Lung microvascular endothelial cell (primary cell): Measurements from ENCODE around the gene ISOC2. TPM values are rescaled to one million over a fixed set of nuclear protein-coding genes. Genes with fewer than 3 reads are reported as not detected.

Experiments
- DNase-seq, 2 donors: peaks; one replicate each; pipeline versions ENCODE4 v3.0.0 to v3.0.0-alpha.2; 2010; ENCODE audit warnings: low read depth in 2 of 2
- total RNA-seq: library from RNA; depleted of rRNA; stranded (reverse); fragments of >200 nt; gene quantifications from 2 replicates; pipeline ENCODE4 v1.2.1, GENCODE V29; 2014

The ISOC2 gene
- total RNA-seq, 1 donor from 2014 or later: 60.7 TPM

DNA sequence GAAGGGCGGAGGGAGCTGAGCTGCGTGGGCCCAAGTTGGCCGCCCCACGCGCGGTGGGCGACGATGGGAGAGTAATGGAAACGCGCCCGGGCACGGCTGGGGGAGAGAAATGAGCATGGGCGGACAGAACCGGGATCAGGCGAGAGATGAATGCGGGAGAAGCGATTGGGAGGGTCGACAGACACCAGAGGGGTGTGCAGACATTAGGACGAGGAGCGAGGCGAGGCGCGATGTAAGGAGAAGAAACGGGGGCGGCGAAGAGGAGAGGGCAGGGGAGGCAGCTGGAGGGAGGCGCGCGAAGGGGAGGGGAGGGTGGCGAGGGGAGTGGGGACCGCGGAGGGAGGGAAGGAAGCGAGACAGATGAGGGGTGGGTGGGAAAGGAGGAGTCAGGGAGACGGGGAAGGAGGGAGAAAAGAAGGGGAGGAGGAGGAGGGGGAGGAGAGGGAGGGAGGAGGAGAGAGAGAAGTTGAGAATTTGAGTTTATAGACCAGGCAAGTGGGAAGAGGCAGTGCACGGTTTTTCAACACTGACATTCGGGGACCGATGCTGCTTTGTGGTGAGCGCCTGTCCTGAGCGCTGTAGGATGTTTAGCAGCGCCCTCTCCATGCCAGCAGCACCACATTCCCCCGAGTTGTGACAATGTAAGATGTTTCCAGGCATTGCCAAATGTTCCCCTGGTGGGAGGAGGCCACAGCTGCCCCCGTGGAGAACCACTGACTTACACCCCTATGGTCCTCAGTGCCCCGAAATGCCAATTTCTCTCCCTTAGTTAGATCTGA lies 18.2 kb downstream of the ISOC2 start, which contains the start of gene SHISA7:
Gene SHISA7 (minus strand): TSS at position 256 of the 779 bp plus-strand sequence. CDS start 437 bp downstream, outside the sequence.
- DNase-seq: no peak

DNA sequence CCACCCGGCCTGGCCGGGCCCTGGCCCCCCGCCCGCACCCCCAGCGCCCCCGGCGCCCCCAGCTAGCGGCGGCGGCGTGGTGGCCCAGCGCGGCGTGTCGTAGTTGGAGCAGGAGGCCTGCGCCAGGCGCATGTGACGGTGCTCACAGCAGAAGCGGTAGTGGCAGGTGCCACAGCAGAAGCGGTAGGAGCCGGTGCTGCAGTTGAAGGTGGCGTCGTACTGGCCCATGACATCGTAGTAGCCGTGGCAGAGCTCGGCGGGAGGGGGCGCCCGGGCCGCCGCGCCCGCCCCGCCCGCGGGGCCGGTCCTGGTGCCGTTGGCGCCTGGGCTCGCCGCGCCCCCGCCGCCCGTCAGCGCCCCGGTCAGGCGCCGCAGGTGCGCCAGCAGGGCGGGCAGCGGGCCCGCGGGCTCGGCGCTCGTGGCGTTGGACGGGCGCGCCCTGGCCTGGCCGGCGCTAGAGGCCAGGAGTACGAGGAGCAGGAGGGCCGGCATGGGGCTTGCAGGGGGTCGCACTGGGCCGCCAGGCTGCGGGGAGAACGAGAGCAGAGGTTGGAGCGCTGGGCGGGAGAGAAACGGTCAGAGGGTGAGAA lies 19.0 kb downstream of the ISOC2 start:
- DNase-seq: no peak

DNA sequence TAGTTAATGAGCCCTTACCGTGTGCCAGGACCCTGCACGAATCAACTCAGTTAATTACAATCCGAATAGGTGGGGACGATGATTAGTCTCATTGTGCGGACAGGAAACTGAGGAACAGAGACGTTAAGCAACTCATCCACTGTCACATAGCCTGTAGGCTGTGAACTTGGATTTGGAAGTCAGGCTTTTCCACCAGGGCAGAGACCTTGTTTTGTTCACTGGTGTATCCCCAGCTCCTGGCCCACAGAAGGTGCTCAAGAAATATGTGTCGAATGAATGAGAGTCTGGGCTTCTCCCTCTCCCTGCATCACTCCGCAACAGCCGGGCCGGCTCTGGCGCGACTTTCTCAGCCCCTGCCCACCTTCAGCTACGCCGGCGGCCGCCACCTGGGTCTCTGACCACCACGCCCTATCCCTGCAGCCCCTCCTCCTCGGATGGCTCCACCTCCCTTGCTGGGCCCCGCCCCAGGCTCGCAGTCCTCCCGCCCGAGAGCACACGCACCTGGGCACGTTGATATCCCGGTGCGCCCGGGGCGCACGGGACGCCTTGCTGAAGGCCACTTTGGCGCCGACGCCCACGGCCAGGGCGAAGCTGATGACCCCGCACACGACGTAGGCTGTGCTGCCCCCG lies 19.6 kb downstream of the ISOC2 start:
- DNase-seq: no peak

DNA sequence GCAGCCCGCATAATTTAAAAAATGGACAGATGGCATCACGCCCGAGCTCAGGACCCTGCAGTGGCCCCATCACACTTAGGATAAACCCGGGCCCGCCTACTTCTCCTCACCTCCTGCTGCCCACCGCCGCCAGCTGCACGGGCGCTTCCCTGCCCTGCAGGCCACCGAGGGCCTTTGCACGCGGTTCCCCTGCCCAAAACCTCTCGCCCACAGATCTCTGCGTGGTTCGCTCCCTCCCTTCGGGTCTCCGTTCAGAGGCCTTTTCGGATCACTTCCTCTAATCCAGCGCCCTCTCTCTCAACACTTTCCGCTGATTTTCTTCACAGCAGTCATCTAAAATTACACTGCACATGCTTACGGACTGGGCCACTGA lies 20.1 kb downstream of the ISOC2 start:
- no peak for DNase-seq

DNA sequence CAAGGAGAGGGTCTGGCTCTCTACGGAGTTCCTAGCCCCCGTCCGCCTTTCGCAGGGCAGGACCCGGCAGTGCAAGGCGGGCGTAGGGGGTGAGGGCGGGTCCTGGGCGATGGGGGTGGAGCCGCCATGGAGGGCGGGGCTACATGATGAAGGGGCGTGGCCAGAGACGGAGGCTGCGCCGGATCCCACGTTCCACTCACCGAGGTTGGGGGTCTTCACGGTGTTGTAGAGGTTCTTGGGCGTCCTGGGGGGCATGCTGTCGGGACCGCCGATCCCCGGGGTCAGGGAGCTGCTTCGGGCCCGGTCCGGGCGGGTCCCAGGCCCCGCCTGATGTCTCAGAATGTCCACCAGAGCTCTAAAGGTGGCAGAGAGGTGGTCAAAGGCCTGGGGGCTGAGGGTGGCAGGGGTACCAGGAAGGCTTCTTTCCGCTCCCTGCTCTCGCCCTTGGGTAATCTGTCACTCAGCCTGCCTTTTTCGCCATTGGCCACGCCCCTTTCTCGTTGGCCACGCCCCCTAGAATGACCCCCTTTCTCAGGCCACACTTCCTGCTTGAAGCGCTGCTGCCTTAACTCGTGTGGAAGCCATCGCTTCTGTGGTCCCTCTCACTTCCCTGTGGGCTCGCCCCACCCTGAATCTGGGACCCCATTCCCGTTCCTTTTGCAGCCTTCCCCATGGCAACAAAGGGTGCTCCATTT lies 20.9 kb downstream of the ISOC2 start:
- DNase-seq: no peak

DNA sequence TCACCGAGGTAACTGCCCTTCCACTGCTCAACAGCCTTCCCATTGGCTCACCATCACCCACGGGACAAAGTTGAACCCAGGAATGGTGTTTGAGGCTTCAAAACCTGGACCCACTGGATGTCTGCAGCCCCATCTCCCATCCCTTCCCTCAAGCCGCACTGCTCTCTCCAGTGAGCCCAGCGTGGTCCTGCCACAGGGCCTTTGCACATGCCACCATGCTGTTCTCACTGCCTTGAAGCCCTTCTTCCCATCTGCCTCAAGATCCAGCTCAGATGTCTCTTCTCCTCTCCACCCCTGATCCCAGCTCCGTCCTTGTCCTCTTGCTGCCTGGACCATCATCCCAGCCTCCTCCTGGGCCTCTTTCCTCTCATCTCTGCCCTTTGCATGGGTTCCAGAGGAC lies 22.4 kb downstream of the ISOC2 start:
- DNase-seq: no peak

DNA sequence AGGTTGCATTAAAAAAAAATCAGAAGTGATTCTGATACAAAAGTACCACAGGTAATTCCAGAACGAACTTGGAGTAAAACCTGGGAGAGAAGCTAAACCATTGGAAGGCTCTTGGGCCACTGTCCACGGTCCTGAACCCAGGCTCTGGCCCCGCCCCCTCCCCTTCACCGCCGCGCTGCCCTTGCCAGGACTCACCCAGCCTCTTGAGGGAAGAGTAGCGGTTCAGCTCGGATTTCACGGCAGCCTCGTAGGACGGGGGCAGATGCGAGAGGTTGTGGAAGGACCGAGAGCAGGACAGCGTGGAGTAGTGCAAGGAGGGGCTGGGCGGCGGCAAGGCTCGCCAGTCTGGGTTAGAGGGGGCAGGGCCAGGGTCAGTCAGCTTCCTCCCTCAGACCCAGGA lies 24.0 kb downstream of the ISOC2 start:
- peak; percentile 56 to 60 for DNase-seq

DNA sequence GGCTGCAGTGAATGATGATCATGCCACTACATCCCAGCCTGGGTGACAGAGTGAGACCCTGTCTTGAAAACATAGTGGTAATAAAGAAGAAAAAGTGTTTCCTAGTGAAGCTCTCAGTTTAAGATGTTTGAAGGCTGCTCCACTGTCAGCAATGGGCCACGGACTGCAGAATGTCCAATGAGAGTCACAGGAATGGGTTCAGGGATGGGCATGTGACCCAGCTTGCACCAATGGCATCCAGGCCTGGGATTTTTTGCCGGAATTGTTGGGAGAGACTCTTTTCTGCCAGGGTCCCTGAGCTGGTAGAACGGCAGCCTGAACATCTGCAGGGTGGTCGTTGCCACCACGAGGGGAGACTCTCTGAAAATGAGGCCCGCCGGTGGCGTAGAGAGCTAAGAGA lies 24.6 kb downstream of the ISOC2 start:
- no peak for DNase-seq

DNA sequence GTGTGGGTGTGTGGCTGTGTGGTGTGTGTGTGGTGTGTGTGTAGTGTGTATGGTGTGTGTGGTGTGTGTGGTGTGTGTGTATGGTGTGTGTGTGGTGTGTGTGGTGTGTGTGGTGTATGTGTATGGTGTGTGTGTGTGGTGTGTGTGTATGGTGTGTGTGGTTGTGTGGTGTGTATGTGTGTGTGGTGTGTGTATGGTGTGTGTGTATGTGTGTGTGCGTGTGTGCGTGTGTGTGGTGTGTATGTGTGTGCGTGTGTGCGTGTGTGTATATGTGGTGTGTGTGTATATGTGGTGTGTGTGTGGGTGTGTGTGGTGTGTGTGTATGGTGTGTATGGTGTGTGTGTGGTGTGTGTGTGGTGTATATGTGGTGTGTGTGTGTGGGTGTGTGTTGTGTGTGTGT lies 26.4 kb downstream of the ISOC2 start:
- no peak for DNase-seq

DNA sequence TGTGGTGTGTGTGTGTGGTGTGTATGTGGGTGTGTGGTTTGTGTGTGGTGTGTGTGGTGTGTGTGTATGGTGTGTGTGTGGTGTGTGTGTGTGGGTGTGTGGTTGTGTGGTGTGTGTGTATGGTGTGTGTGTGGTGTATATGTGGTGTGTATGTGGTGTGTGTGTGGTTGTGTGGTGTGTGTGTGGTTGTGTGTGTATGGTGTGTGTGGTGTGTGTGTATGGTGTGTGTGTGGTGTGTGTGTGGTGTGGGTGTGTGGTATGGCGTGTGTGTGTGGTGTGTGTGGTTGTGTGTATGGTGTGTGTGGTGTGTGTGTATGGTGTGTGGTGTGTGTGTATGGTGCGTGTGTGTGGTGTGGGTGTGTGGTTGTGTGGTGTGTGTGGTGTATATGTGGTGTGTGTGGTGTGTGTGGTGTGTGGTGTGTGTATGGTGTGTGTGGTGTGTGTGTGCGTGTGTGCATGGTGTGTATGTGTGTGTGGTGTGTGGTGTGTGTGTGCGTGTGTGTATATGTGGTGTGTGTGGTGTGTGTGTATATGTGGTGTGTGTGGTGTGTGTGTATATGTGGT lies 27.0 kb downstream of the ISOC2 start:
- DNase-seq: no peak

DNA sequence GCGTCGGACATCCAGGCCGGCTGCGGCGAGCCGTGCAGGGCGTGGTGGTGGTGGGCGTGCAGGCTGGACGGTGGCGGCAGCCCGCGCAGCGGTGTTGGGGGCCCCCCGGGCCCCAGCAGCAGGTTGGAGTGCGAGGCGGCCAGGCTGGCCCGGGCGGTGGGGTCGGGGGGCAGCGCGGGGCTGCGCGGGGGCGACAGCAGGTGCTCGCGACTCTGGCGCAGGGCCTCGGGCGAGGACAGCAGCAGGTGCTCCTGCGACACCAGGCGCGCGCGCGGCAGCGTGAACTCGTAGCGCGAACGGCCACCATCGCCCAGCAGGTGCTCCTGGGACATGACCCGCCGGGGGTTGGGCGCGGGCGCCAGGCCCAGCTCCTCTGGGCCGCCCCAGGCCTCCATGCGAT lies 28.1 kb downstream of the ISOC2 start:
- no peak for DNase-seq

DNA sequence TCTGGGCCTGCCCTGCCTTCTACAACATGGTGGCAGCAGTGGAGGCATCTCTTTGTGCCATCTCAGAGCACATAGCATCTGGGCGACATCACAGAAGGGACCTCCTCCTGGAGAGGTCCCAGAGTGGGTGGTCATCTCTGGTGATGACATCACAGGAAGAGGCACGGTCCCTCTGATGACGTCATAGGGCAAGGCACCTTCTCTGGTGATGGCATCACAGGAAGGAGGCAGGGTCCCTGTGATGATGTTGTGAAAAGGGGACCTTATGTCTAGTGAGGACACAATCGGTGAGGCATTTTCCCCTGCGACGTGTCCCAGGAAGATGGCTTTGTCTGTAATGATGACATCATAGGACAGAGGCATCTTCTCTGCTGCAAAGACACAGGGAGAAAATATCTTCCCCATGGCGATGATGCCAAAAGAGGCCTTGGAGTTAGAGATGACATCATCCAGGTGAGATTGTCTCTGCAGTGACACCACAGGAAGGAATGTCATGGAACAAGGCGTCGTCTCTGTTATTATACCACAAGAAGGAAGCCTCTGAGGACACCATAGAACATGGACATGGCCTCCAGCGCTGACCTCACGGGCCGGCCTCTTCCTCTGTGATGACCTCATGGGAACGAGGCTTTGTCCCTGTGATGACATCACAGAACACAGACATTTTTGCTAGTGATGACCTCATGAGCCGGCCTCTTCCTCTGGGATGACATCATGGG lies 29.0 kb downstream of the ISOC2 start:
- no peak for DNase-seq

DNA sequence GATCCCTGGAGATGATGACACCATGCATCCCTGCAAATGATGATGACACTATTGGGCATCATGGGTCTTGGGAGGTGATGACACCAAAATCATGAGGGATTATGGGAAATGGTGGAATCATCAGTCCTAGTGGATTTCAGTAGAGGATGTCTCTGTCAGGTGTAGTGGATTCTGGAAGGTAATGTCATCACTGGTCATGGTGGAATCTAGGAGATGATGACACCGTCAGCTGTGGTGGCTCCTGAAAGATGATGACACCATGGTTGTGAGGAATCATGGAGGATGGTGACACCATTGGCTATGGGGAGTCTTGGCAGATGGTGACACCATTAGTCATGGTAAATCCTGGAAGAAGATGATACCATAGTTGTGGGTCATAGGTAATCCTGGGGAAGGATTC lies 30.3 kb downstream of the ISOC2 start:
- DNase-seq: no peak

DNA sequence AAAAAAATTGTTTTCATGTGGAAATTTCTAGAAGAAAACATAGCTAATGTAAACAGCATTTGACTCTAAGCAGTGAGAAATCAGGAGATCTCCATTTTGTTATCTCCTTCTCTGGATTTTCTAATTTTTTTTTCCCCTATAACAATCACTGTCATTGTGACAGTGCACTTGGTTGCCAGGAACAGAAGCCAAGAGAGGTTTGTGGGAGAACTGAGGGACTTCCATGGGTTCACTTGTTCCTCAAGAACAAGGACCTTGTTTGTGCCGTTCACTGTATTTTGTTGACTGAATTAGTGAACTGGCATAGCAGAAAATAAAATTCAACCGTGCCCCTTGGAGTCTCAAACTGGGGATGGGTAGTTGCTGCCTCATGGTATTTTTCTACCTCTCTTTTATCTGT lies 35.4 kb downstream of the ISOC2 start:
- no peak for DNase-seq

DNA sequence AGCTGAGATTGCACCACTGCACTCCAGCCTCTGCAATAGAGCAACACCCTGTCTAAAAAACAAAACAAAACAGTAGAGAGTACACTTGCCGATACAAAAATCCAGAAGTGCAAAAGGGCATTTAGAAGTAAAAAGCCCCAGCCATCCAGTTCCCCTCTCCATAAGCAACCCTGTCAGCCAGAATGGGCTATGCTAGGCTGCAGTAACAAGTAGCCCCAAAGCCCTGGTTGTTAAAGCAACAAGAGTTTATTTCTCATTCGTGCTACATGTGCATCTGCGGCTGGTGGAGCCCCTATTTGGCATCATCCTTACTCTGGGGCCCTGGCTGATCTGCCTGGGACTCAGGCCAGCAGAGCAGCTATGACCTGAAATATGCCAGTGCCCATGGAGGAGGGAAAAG lies 36.9 kb downstream of the ISOC2 start:
- DNase-seq: no peak

DNA sequence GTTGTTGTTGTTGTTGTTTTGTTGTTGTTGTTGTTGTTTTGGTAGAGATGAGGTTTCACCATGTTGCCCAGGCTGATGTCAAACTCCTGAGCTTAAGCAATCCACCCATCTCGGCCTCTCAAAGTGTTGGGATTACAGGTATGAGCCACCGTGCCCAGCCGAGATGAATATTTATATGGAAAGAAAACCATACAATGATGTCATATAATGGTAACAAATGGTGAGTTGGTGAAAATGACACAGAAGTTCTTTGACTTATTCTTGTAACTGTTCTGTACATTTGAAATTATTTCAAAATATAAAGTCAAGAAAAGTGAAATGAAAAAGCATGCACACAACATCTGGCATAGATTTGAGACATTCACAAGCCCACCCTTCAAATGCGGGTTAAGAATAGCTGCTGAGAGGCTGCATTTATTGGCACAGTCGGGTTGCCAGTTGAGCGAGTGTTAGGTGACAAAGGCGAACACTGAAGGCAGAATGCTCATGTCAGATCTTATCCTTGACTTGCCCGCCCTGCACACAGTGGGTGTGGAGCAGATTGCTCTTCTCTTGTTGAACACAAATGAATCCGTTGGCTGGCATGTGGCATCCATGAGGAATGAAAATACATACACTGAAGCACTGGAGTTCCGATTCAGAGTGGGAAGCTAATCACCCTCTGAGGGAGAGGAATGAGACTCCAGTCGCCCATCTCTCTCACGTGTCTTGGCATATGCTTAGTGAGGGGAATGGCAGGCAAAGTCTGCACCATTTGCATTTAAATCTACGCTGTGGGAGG lies 38.0 kb downstream of the ISOC2 start:
- DNase-seq: no peak

DNA sequence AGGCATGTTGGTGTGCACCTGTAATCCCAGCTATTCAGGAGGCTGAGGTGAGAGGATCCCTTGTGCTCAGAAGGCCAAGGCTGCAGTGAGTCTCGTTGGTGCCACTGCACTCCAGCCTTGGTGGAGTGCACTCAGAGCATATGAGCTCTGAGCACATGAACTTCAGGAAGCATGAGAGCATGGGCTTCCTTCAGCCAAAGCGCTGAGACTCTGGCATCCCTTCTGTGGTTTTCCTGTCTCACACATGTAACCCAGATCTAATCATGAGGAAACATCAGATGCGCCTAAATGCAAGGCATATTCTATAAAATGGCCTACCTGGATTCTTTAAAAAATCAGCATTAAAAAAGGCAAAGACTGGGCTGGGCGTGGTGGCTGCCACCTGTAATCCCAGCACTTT lies 40.2 kb downstream of the ISOC2 start:
- peak in 1 of 2 donors; percentile 61 for DNase-seq

DNA sequence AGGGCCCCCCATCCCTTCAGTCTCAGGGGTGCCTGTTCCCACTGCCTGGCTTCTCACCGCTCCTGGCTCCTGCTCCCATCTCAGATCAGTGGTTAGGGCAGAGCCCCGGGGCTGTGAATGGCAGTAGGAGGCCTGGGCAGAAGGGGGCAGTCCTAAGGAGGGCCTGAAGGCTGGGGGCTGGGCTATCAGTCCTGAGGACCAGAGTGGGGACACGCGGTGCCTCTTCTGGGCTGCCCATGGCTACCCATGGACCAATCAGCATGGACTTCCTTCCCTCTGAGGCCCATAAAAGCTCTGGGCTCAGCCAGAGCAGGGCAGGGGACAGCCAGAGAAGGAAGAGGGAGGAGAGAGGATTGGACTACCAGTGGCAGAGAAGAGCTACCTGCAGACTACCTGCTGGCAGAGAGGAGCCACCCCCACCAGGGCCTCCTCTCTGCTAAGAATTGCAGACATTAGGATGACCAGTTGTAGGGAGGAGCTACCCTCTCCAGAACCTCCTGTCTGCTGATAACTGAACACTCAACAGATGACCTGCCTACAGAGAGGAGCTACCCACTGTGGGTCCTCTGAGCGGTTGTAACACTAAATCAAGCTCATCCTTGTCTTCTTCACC lies 41.7 kb downstream of the ISOC2 start:
- DNase-seq: no peak

DNA sequence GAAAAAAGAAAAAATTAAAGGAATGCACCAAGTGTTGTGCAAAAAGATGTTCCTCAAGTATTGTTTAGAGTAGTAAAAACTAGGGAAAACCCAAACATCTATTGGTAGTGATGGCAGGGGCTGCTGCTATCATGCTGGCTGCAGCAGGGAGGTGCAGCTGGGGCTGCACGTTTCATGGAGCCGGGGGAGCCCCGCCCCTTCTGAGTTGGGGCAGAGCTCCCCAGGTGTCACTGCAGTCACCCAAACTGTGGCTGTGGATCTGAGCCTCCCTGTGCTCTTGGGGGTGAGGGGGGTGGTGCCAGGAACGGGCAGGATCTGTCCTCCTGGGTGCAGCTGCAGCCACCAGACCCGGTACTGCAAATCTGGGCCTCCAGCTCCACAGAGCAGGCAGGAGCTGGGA lies 42.3 kb downstream of the ISOC2 start:
- DNase-seq: no peak

DNA sequence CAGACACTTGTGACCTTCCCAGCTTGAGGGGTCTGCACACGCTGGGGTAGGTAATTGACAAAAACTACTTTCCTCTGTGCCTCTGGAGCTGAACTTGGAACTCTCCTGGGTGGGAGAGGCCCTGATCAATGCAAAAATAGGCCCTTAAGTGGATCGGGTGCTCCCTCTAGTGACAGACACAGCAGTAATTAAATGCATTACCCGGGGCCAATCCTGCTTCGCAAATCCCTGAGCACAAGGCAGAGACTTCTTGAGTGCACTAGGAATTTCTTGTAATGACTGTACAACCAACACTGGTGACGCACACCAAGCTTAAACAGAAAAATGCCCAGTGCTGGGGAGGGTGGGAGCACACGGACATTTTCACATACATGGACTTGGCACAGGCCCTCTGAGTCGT lies 43.3 kb downstream of the ISOC2 start:
- DNase-seq: peak; percentile 79 to 82
